Heart left ventricle (tissue), 16 donors: ENCODE data around the gene PLA2G2E. TPM values are rescaled to one million over a fixed set of nuclear protein-coding genes. Genes with fewer than 3 reads are reported as not detected.

Experiments used
- ATAC-seq, 4 donors: fragments of 200-7000 bp; cut with Tn5 transposase; one replicate each; pipeline ENCODE4 v1.9.1; 2020 to 2022; ENCODE audit warnings: moderate library complexity in 4 of 4, mild to moderate bottlenecking in 3 of 4, moderate number of reproducible peaks in 1 of 4
- DNase-seq, 5 donors: peaks; one replicate each; pipeline ENCODE4 v3.0.0-alpha.2; 2020
- H3K27ac ChIP-seq, 12 donors: fragments of 200-600 bp; sonication (generic) in 4 of 12; one replicate each; pipeline versions ENCODE4 v1.5.0 to v1.8.0; 2016 to 2022; ENCODE audit warnings: mild to moderate bottlenecking in 2 of 12
- H3K27me3 ChIP-seq, 9 donors: fragments of 200-600 bp; sonication (generic) in 2 of 9; one replicate each; pipeline versions ENCODE4 v1.5.1 to v1.8.0; 2016 to 2022; ENCODE audit warnings: mild to moderate bottlenecking in 3 of 9
- H3K36me3 ChIP-seq, 9 donors: fragments of 200-600 bp; sonication (generic) in 2 of 9; one replicate each; pipeline versions ENCODE4 v1.5.0 to v1.8.0; 2018 to 2022; ENCODE audit warnings: mild to moderate bottlenecking in 2 of 9
- H3K4me1 ChIP-seq, 12 donors: fragments of 200-600 bp; sonication (generic) in 4 of 12; one replicate each; pipeline versions ENCODE4 v1.5.0 to v1.8.0; 2016 to 2022; ENCODE audit warnings: mild to moderate bottlenecking in 3 of 12
- H3K4me3 ChIP-seq, 12 donors: fragments of 200-600 bp; sonication (generic) in 4 of 12; one replicate each; pipeline versions ENCODE4 v1.5.0 to v1.8.0; 2017 to 2022; ENCODE audit warnings: mild to moderate bottlenecking in 9 of 12, moderate library complexity in 4 of 12
- H3K9me3 ChIP-seq, 12 donors: fragments of 200-600 bp; sonication (generic) in 4 of 12; one replicate each; pipeline versions ENCODE4 v1.5.0 to v1.8.0; 2016 to 2022; ENCODE audit warnings: mild to moderate bottlenecking in 1 of 12
- POLR2A ChIP-seq, 2 donors: fragments of 450-650 bp; IDR thresholded peaks; one replicate each; pipeline ENCODE4 v1.6.1; 2017; ENCODE audit warnings: antibody characterized with exemption in 2 of 2, mild to moderate bottlenecking in 2 of 2, moderate library complexity in 2 of 2
- WGBS, 4 donors: extraction: QIAGEN DNeasy Blood & Tissue Kit in 2 of 4; methylation state at CpG; one replicate each; pipeline versions ENCODE4 v1.1.5 to v1.1.7; 2013 to 2018; 5-methylcytosine and 5-hydroxymethylcytosine counted together
- intact Hi-C, 10 donors: fragments of 100-400 bp; cut with DNase I; formaldehyde crosslinking; loops; one replicate each; pipeline versions ENCODE4 v1.11.1 to v1.14.2; 2022
- polyA plus RNA-seq, 2 donors: library from polyadenylated mRNA; stranded (reverse); fragments of 200-250 nt; gene quantifications; one replicate each; pipeline ENCODE4 v1.2.3, GENCODE V29; 2013
- total RNA-seq, 9 donors: library from RNA; depleted of rRNA in 2 of 9; stranded (reverse); fragments of >200 nt in 2 of 9; fragmentation: NEBNext Ultra II Directional in 3 of 9; extraction: Animal tissue kit (Norgen Biotek cat#: 25700) in 3 of 9; gene quantifications; one replicate each; pipeline versions ENCODE4 v1.1.0 to v1.2.4, GENCODE V29; 2016 to 2023
- TF ChIP-seq, protein P1 (sequence below), 12 donors: fragments of 200-600 bp; sonication (generic) in 4 of 12; IDR thresholded peaks; one replicate each; pipeline versions ENCODE4 v1.5.0 to v1.8.0; 2018 to 2022; ENCODE audit warnings: antibody characterized with exemption in 12 of 12, mild to moderate bottlenecking in 5 of 12
- donor health status: ischemic (EF 13 %, LVEDD 7.1; RV severe dilation, severe dysfunction).
- donor health status: healthy with polysubstance abuse.
- donor health status: DM: no; HTN: yes; CAD: no.
- donor health status: DM: no; HTN: no; CAD: no.
- donor health status: ischemic (EF 25% LVEDD 6.9; RV normal size, moderate dysfunction).
- donor health status: ischemic (EF 25% LVEDD 5.7; RV mildly dilated, moderate dysfunction).
- donor health status: healthy.
- donor health status: DM: yes; HTN: yes; CAD: no.
- donor health status: ischemic (EF 35%, LVEDD 5.7; RV mildly dilated, moderate dysfunction).
- donor health status: nonischemic (EF 11% LVEDD 7.7; RV severe dilation, severe dysfunction).
- donor health status: DM: yes; HTN: yes; CAD: no.
- donor health status: PGD.
- donor health status: ischemic (EF 29% LVEDD 5.4; RV normal size, mild dysfunction).
- donor health status: nonischemic (EF 23%, LVEDD 6.1; RV moderate dilation, normal function).

PLA2G2E gene
- total and polyA plus RNA-seq, 11 donors: not detected

DNA sequence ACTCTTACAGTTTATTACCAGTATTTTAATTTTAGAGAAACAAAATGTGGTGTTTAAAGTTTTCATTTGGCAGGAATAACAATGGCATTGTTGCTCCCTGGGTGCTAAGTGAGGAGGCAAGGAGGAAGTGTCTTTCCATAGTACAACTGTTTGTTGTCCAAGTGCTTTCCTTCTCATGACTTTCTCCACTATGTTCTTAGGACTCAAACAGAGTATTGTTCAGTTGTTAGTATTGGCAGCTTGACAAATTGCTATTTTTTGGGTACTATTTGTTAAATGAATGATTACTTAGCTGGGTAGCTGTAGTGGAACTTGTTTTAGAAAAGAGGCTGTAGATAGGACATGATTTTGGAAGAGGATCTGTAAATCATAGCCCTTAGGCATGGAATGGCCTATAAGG is 33.8 kb downstream of the PLA2G2E start:
- H3K27me3 ChIP-seq: no peaks in the 10 kb centered on the region
- H3K4me1 ChIP-seq: peaks cover 0 to 20% (median 0%) of the 10 kb centered on the region in 12 donors
- TF ChIP-seq, protein P1, sequence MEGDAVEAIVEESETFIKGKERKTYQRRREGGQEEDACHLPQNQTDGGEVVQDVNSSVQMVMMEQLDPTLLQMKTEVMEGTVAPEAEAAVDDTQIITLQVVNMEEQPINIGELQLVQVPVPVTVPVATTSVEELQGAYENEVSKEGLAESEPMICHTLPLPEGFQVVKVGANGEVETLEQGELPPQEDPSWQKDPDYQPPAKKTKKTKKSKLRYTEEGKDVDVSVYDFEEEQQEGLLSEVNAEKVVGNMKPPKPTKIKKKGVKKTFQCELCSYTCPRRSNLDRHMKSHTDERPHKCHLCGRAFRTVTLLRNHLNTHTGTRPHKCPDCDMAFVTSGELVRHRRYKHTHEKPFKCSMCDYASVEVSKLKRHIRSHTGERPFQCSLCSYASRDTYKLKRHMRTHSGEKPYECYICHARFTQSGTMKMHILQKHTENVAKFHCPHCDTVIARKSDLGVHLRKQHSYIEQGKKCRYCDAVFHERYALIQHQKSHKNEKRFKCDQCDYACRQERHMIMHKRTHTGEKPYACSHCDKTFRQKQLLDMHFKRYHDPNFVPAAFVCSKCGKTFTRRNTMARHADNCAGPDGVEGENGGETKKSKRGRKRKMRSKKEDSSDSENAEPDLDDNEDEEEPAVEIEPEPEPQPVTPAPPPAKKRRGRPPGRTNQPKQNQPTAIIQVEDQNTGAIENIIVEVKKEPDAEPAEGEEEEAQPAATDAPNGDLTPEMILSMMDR (IDR thresholded peaks at IDR 0.05): no peak
- no peak for TF ChIP-seq POLR2A (IDR thresholded peaks at IDR 0.05)
- DNase-seq (no peak), ATAC-seq (no peak)
- intact Hi-C loops: no loop called here
- no peak overlapping the region for H3K4me3 ChIP-seq
- no peaks in the 10 kb centered on the region for H3K9me3 ChIP-seq
- H3K27ac ChIP-seq: no peak overlapping the region
- peaks cover 0 to 50% (median 42%) of the 10 kb centered on the region in 9 donors for H3K36me3 ChIP-seq

DNA sequence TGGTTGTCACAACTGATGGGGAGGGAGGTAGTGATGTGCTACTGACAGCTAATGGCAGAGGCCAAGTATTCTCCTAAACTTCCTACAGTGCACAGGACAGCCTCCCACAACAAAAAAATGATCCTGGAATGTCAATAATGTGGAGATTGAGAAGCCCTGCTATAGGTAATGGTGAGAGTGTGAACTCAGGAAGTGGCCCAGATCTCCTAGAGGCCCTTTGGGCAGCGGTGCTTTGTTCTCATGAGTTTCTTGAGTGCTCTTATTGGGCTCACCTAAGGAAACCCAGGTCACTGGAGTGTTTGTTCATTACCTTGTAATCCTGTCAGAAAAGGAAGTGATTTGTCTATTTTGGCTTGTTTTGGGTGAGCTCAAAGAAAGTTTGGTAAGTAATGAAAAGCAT is 35.3 kb downstream of the PLA2G2E start:
- DNase-seq: no peak
- Histone ChIP-seq H3K9me3 (no peaks in the 10 kb centered on the region), H3K4me3 (no peak overlapping the region), H3K27me3 (no peaks in the 10 kb centered on the region), H3K36me3 (peaks cover 0 to 35% (median 27%) of the 10 kb centered on the region in 9 donors), H3K4me1 (peaks cover 2 to 34% (median 9%) of the 10 kb centered on the region in 12 donors), H3K27ac (no peak overlapping the region)
- ATAC-seq: no peak
- WGBS, 4 donors: 69 to 94% (median 91%) methylated on average over 1 of the region's 1 CpG
- TF ChIP-seq, protein P1 (IDR thresholded peaks at IDR 0.05): no peak
- TF ChIP-seq POLR2A (IDR thresholded peaks at IDR 0.05): no peak
- intact Hi-C loops: no loop called here

DNA sequence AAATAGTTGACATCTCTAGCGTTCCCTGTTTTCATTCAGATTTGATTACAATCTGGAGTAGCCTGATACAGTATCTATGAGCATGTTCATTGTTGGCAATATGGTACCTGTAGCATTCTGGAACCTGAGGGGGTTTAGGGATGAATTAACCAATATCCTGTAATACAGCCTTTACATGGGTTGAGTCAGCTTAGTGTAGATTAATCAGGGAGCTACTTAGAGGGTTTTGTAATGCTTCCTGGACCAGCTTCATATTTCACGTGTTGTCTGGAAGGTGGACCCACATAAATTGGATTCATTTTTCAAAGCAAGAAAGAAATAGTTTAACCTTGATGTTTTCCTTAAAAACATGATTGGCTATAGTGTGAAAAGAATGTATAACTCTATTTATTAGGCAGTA is 37.6 kb downstream of the PLA2G2E start:
- H3K4me1 ChIP-seq: peaks cover 4 to 40% (median 14%) of the 10 kb centered on the region in 12 donors
- no peak overlapping the region for H3K27ac ChIP-seq
- no peaks in the 10 kb centered on the region for H3K9me3 ChIP-seq
- no peak overlapping the region for H3K4me3 ChIP-seq
- peaks cover 0 to 12% (median 4%) of the 10 kb centered on the region in 9 donors for H3K36me3 ChIP-seq
- H3K27me3 ChIP-seq: no peaks in the 10 kb centered on the region
- 91 to 96% (median 93%) methylated on average over 2 of the region's 2 CpGs for WGBS, 4 donors
- TF ChIP-seq, protein P1 (IDR thresholded peaks at IDR 0.05): no peak
- TF ChIP-seq POLR2A (IDR thresholded peaks at IDR 0.05): no peak
- intact Hi-C loops: no loop called here
- ATAC-seq: no peak
- no peak for DNase-seq

DNA sequence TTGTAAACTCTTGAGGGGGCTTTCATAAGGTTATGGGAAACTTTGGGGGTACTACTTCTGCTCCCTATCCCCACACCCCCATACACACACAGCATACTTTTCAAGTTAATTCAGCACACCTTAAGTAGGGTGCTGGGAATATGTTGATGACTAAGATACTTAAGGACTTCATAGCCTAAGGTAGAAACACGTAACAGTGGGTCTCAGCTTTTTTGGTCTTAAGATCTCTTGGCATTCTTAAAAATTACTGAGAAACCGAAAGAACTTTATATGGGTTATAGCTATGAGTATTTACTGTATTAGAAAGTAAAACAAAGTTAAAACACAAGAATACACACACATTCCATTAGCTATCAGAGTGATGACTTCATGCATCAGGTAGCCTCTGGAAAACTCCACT is 39.1 kb downstream of the PLA2G2E start:
- TF ChIP-seq POLR2A (IDR thresholded peaks at IDR 0.05): no peak
- TF ChIP-seq, protein P1 (IDR thresholded peaks at IDR 0.05): no peak
- Histone ChIP-seq H3K9me3 (no peaks in the 10 kb centered on the region), H3K27ac (no peak overlapping the region), H3K36me3 (peaks cover 0 to 6% (median 0%) of the 10 kb centered on the region in 9 donors), H3K4me3 (no peak overlapping the region), H3K27me3 (peaks cover 0 to 5% (median 0%) of the 10 kb centered on the region in 9 donors), H3K4me1 (peaks cover 4 to 35% (median 14%) of the 10 kb centered on the region in 12 donors)
- 80 to 96% (median 95%) methylated on average over 2 of the region's 2 CpGs for WGBS, 4 donors
- intact Hi-C loops: no loop called here
- ATAC-seq (no peak), DNase-seq (no peak)
